Tibial nerve (tissue), 4 donors: ENCODE results near the gene PLA2G2F. TPM values are rescaled to one million over a fixed set of nuclear protein-coding genes. Genes with fewer than 3 reads are reported as not detected.

Experiments
- DNase-seq, 2 donors: peaks; one replicate each; pipeline ENCODE4 v3.0.0-alpha.2; 2019; ENCODE audit warnings: low spot score in 2 of 2
- H3K27ac ChIP-seq, 4 donors: fragments of 200-600 bp; sonication (generic) in 3 of 4; one replicate each; pipeline ENCODE4 v1.5.1; 2017 to 2019; ENCODE audit warnings: mild to moderate bottlenecking in 1 of 4
- H3K27me3 ChIP-seq, 2 donors: fragments of 200-600 bp; sonication (generic) in 1 of 2; one replicate each; pipeline versions ENCODE4 v1.5.1 to v1.6.0; 2017 to 2019
- H3K36me3 ChIP-seq, 3 donors: fragments of 200-600 bp; sonication (generic); one replicate each; pipeline ENCODE4 v1.5.1; 2018 to 2019
- H3K4me1 ChIP-seq, 4 donors: fragments of 200-600 bp; sonication (generic) in 3 of 4; one replicate each; pipeline ENCODE4 v1.5.1; 2017 to 2019
- H3K4me3 ChIP-seq, 4 donors: fragments of 200-600 bp; sonication (generic) in 3 of 4; one replicate each; pipeline ENCODE4 v1.5.1; 2017 to 2019; ENCODE audit warnings: mild to moderate bottlenecking in 1 of 4, moderate library complexity in 1 of 4
- H3K9me3 ChIP-seq, 4 donors: fragments of 200-600 bp; sonication (generic) in 3 of 4; one replicate each; pipeline ENCODE4 v1.5.1; 2017 to 2019
- CTCF ChIP-seq, 5 experiments: fragments of 200-600 bp in 3 of 5; fragments of 450-650 bp in 2 of 5; sonication (generic) in 3 of 5; IDR thresholded peaks; one replicate each; pipeline ENCODE4 v1.5.1; 2016 to 2019; ENCODE audit warnings: antibody characterized with exemption in 5 of 5, mild to moderate bottlenecking in 3 of 5, moderate library complexity in 2 of 5
- EP300 ChIP-seq, 2 donors: sonication (generic); formaldehyde crosslinking; IDR thresholded peaks; one replicate each; pipeline ENCODE4 v1.6.1; 2017; ENCODE audit warnings: antibody characterized with exemption in 2 of 2, mild to moderate bottlenecking in 1 of 2
- POLR2A ChIP-seq, 2 donors: fragments of 450-650 bp; IDR thresholded peaks; one replicate each; pipeline ENCODE4 v1.6.1; 2017; ENCODE audit warnings: antibody characterized with exemption in 2 of 2, mild to moderate bottlenecking in 2 of 2, moderate library complexity in 2 of 2
- WGBS, 2 donors: methylation state at CpG; one replicate each; pipeline ENCODE4 v1.1.5; 2018; 5-methylcytosine and 5-hydroxymethylcytosine counted together
- total RNA-seq, 4 donors: library from RNA; depleted of rRNA; stranded (reverse); fragments of >200 nt; gene quantifications; one replicate each; pipeline ENCODE4 v1.1.0, GENCODE V29; 2016

Gene PLA2G2F
- total RNA-seq, 4 donors from 2014 or later = not detected

GRCh38 chr1:20120796-20121195, 18.3 kb upstream of the PLA2G2F start:
- WGBS, 2 donors = 90% methylated on average over 4 of the region's 4 CpGs
- no peak overlapping the region for H3K27ac ChIP-seq
- H3K9me3 ChIP-seq = no peaks in the 10 kb centered on the region
- H3K4me3 ChIP-seq = no peak overlapping the region
- TF ChIP-seq EP300 (IDR thresholded peaks at IDR 0.05) = no peak
- TF ChIP-seq POLR2A (IDR thresholded peaks at IDR 0.05) = no peak
- no peak for TF ChIP-seq CTCF (IDR thresholded peaks at IDR 0.05)
- H3K27me3 ChIP-seq = no peaks in the 10 kb centered on the region
- H3K4me1 ChIP-seq = no peaks in the 10 kb centered on the region
- no peaks in the 10 kb centered on the region for H3K36me3 ChIP-seq
- no peak for DNase-seq

- H3K4me3 ChIP-seq = no peak overlapping the region
- no peaks in the 10 kb centered on the region for H3K36me3 ChIP-seq
- TF ChIP-seq POLR2A (IDR thresholded peaks at IDR 0.05) (no peak), CTCF (IDR thresholded peaks at IDR 0.05) (no peak), EP300 (IDR thresholded peaks at IDR 0.05) (no peak)
- no peaks in the 10 kb centered on the region for H3K4me1 ChIP-seq
- WGBS, 2 donors = 64 to 71% methylated on average over 10 of the region's 10 CpGs
- DNase-seq = no peak
- no peak overlapping the region for H3K27ac ChIP-seq
- H3K27me3 ChIP-seq = no peaks in the 10 kb centered on the region
- H3K9me3 ChIP-seq = peaks cover 0 to 4% (median 0%) of the 10 kb centered on the region in 4 donors
Observed at GRCh38 chr1:20123722-20124455, 15.2 kb upstream of the PLA2G2F start.

GRCh38 chr1:20124456-20125057, 14.6 kb upstream of the PLA2G2F start:
- H3K27me3 ChIP-seq = no peaks in the 10 kb centered on the region
- 67 to 76% methylated on average over 7 of the region's 7 CpGs for WGBS, 2 donors
- H3K4me1 ChIP-seq = no peaks in the 10 kb centered on the region
- peak in 1 of 2 donors; percentile 35 for DNase-seq
- H3K9me3 ChIP-seq = peaks cover 0 to 10% (median 0%) of the 10 kb centered on the region in 4 donors
- no peak overlapping the region for H3K27ac ChIP-seq
- H3K36me3 ChIP-seq = no peaks in the 10 kb centered on the region
- TF ChIP-seq POLR2A (IDR thresholded peaks at IDR 0.05) = no peak
- no peak for TF ChIP-seq EP300 (IDR thresholded peaks at IDR 0.05)
- TF ChIP-seq CTCF (IDR thresholded peaks at IDR 0.05) = no peak
- H3K4me3 ChIP-seq = no peak overlapping the region

- TF ChIP-seq POLR2A (IDR thresholded peaks at IDR 0.05) (no peak), EP300 (IDR thresholded peaks at IDR 0.05) (no peak), CTCF (IDR thresholded peaks at IDR 0.05) (no peak)
- Histone ChIP-seq H3K27me3 (no peaks in the 10 kb centered on the region), H3K4me3 (no peak overlapping the region), H3K9me3 (peaks cover 0 to 16% (median 0%) of the 10 kb centered on the region in 4 donors), H3K27ac (no peak overlapping the region), H3K36me3 (no peaks in the 10 kb centered on the region), H3K4me1 (no peaks in the 10 kb centered on the region)
- DNase-seq = no peak
- WGBS, 2 donors = 72 to 77% methylated on average over 10 of the region's 10 CpGs
Observed at GRCh38 chr1:20125100-20125499, 14.0 kb upstream of the PLA2G2F start.

GRCh38 chr1:20126041-20126805, 12.9 kb upstream of the PLA2G2F start:
- Histone ChIP-seq H3K36me3 (no peaks in the 10 kb centered on the region), H3K4me3 (no peak overlapping the region), H3K27ac (no peak overlapping the region), H3K9me3 (peaks cover 0 to 19% (median 0%) of the 10 kb centered on the region in 4 donors), H3K27me3 (no peaks in the 10 kb centered on the region), H3K4me1 (no peaks in the 10 kb centered on the region)
- TF ChIP-seq EP300 (IDR thresholded peaks at IDR 0.05) (no peak), CTCF (IDR thresholded peaks at IDR 0.05) (no peak), POLR2A (IDR thresholded peaks at IDR 0.05) (no peak)
- no peak for DNase-seq
- 68% methylated on average over 8 to 9 of the region's 9 CpGs for WGBS, 2 donors
